Liver (tissue), 9 donors: ENCODE results near the gene HSD3B7. TPM values are rescaled to one million over a fixed set of nuclear protein-coding genes. Genes with fewer than 3 reads are reported as not detected.

Source experiments
- DNase-seq: peaks from one replicate; pipeline ENCODE4 v3.0.0-alpha.2; 2017; ENCODE audit warnings: low spot score
- H3K27ac ChIP-seq, 2 donors: one replicate each; pipeline ENCODE4 v1.7.0; 2013; ENCODE audit warnings: inconsistent platforms in 2 of 2, low read length in 2 of 2, control low read depth in 1 of 2, low read depth in 1 of 2, mild to moderate bottlenecking in 1 of 2
- H3K27me3 ChIP-seq, 4 donors: one replicate each; pipeline versions ENCODE4 v1.6.1 to v1.7.0; 2013; ENCODE audit warnings: low read length in 3 of 4, inconsistent platforms in 1 of 4, mild to moderate bottlenecking in 1 of 4, moderate library complexity in 1 of 4; ENCODE audit not compliant: control insufficient read depth in 4 of 4, insufficient read depth in 4 of 4
- H3K36me3 ChIP-seq, 4 donors: one replicate each; pipeline versions ENCODE4 v1.6.1 to v1.7.0; 2013; ENCODE audit warnings: low read length in 3 of 4, mild to moderate bottlenecking in 3 of 4, low read depth in 1 of 4, moderate library complexity in 1 of 4; ENCODE audit not compliant: control insufficient read depth in 4 of 4, insufficient read depth in 3 of 4
- H3K4me1 ChIP-seq, 4 donors: one replicate each; pipeline versions ENCODE4 v1.6.1 to v1.7.0; 2013; ENCODE audit warnings: low read length in 3 of 4, mild to moderate bottlenecking in 3 of 4, moderate library complexity in 1 of 4; ENCODE audit not compliant: control insufficient read depth in 4 of 4, insufficient read depth in 4 of 4
- H3K4me3 ChIP-seq, 3 donors: one replicate each; pipeline versions ENCODE4 v1.6.1 to v1.7.0; 2013; ENCODE audit warnings: low read length in 3 of 3, control low read depth in 1 of 3, low read depth in 1 of 3, mild to moderate bottlenecking in 1 of 3
- H3K9ac ChIP-seq, 2 donors: one replicate each; pipeline ENCODE4 v1.7.0; 2013; ENCODE audit warnings: low read length in 2 of 2, mild to moderate bottlenecking in 2 of 2, moderate library complexity in 2 of 2, control low read depth in 1 of 2, low read depth in 1 of 2
- H3K9me3 ChIP-seq, 4 donors: one replicate each; pipeline versions ENCODE4 v1.6.1 to v1.7.0; 2013; ENCODE audit warnings: low read length in 3 of 4; ENCODE audit not compliant: control insufficient read depth in 4 of 4
- EGR1 ChIP-seq, 2 donors: IDR thresholded peaks; 2 replicates each; pipeline ENCODE4 v1.6.1; 2016 to 2018; ENCODE audit warnings: antibody characterized with exemption in 2 of 2, low read depth in 2 of 2
- FOXA1 ChIP-seq: IDR thresholded peaks from 2 replicates; pipeline ENCODE4 v1.6.1; 2016; ENCODE audit warnings: antibody characterized with exemption
- GABPA ChIP-seq, 2 donors: IDR thresholded peaks in 1 of 2; conservative IDR thresholded peaks in 1 of 2; 2 replicates each; pipeline ENCODE4 v1.6.1; 2016; ENCODE audit warnings: antibody characterized with exemption in 2 of 2, mild to moderate bottlenecking in 1 of 2, moderate library complexity in 1 of 2
- HNF4A ChIP-seq, 2 donors: conservative IDR thresholded peaks; 2 replicates each; pipeline ENCODE4 v1.6.1; 2016; ENCODE audit warnings: antibody characterized with exemption in 2 of 2, mild to moderate bottlenecking in 2 of 2
- HNF4G ChIP-seq: IDR thresholded peaks from 2 replicates; pipeline ENCODE4 v1.6.1; 2016; ENCODE audit warnings: antibody characterized with exemption
- JUND ChIP-seq, 2 donors: IDR thresholded peaks; 2 replicates each; pipeline ENCODE4 v1.6.1; 2016; ENCODE audit warnings: antibody characterized with exemption in 2 of 2
- MAX ChIP-seq: IDR thresholded peaks from 2 replicates; pipeline ENCODE4 v1.6.1; 2016; ENCODE audit warnings: antibody characterized with exemption
- NR2F2 ChIP-seq: IDR thresholded peaks from 2 replicates; pipeline ENCODE4 v1.6.1; 2016; ENCODE audit warnings: antibody characterized with exemption
- RAD21 ChIP-seq, 2 donors: IDR thresholded peaks; 2 replicates each; pipeline ENCODE4 v1.6.1; 2016; ENCODE audit warnings: antibody characterized with exemption in 2 of 2, mild to moderate bottlenecking in 2 of 2
- RXRA ChIP-seq, 2 donors: IDR thresholded peaks; 2 replicates each; pipeline ENCODE4 v1.6.1; 2017 to 2018; ENCODE audit warnings: antibody characterized with exemption in 2 of 2, mild to moderate bottlenecking in 1 of 2
- SP1 ChIP-seq: IDR thresholded peaks from 2 replicates; pipeline ENCODE4 v1.6.1; 2018; ENCODE audit warnings: antibody characterized with exemption, mild to moderate bottlenecking
- TAF1 ChIP-seq: conservative IDR thresholded peaks from 2 replicates; pipeline ENCODE4 v1.6.1; 2016; ENCODE audit warnings: antibody characterized with exemption, mild to moderate bottlenecking
- YY1 ChIP-seq: IDR thresholded peaks from 2 replicates; pipeline ENCODE4 v1.6.1; 2016; ENCODE audit warnings: antibody characterized with exemption, mild to moderate bottlenecking
- ZBTB33 ChIP-seq: IDR thresholded peaks from 2 replicates; pipeline ENCODE4 v1.6.1; 2016; ENCODE audit warnings: antibody characterized with exemption
- WGBS: extraction: QIAGEN DNeasy Blood & Tissue Kit; methylation state at CpG from one replicate; pipeline ENCODE4 v1.1.7; 2013; 5-methylcytosine and 5-hydroxymethylcytosine counted together
- polyA plus RNA-seq, 2 donors: library from polyadenylated mRNA; stranded (reverse) in 1 of 2; unstranded in 1 of 2; fragments of 200-250 nt in 1 of 2; fragments of >200 nt in 1 of 2; fragmentation: Nextera tagmentation in 1 of 2; extraction: Ambion mirVana in 1 of 2; gene quantifications; one replicate each; pipeline versions ENCODE4 v1.2.1 to v1.2.3, GENCODE V29; 2013 to 2015
- total RNA-seq, 2 donors: library from RNA; depleted of rRNA; stranded (reverse); fragments of >200 nt; gene quantifications; one replicate each; pipeline ENCODE4 v1.2.3, GENCODE V29; 2014
- TF ChIP-seq, protein P1 (sequence below): IDR thresholded peaks from 2 replicates; pipeline ENCODE4 v1.6.1; 2016; ENCODE audit warnings: antibody characterized with exemption
- TF ChIP-seq, protein P2 (sequence below): IDR thresholded peaks from 2 replicates; pipeline ENCODE4 v1.6.1; 2016; ENCODE audit warnings: antibody characterized with exemption, mild to moderate bottlenecking
- TF ChIP-seq, protein P3 (sequence below): fragments of 150-350 bp; IDR thresholded peaks from 2 replicates; pipeline ENCODE4 v1.5.1; 2017; ENCODE audit warnings: improper control_type of control experiment, low read depth, low read length; ENCODE audit not compliant: missing input control
- donor health status: healthy.
- donor health status: healthy.
- donor health status: healthy.
- donor health status: healthy.
- donor health status: healthy.

The HSD3B7 gene
- total and polyA plus RNA-seq, 4 donors: 23.9 to 93.9 (median 79.4) TPM

- no peaks in the 10 kb centered on the region for H3K27me3 ChIP-seq
- DNase-seq: no peak
- no peak overlapping the region for H3K9ac ChIP-seq
- H3K27ac ChIP-seq: no peak overlapping the region
- H3K9me3 ChIP-seq: no peaks in the 10 kb centered on the region
- 92% methylated on average over 21 of the region's 21 CpGs for WGBS
- peaks cover 0 to 5% (median 0%) of the 10 kb centered on the region in 4 donors for H3K36me3 ChIP-seq
- peaks cover 0 to 5% (median 1%) of the 10 kb centered on the region in 4 donors for H3K4me1 ChIP-seq
- TF ChIP-seq HNF4A (conservative IDR thresholded peaks at IDR 0.05) (no peak), GABPA (IDR thresholded peaks at IDR 0.05 in 1 of 2, conservative IDR thresholded peaks at IDR 0.05 in 1 of 2) (no peak), NR2F2 (no peak), HNF4G (no peak), YY1 (no peak), RXRA (IDR thresholded peaks at IDR 0.05) (no peak), SP1 (no peak), ZBTB33 (no peak)
- TF ChIP-seq, protein P1, sequence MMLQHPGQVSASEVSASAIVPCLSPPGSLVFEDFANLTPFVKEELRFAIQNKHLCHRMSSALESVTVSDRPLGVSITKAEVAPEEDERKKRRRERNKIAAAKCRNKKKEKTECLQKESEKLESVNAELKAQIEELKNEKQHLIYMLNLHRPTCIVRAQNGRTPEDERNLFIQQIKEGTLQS: no peak
- TF ChIP-seq, protein P2, sequence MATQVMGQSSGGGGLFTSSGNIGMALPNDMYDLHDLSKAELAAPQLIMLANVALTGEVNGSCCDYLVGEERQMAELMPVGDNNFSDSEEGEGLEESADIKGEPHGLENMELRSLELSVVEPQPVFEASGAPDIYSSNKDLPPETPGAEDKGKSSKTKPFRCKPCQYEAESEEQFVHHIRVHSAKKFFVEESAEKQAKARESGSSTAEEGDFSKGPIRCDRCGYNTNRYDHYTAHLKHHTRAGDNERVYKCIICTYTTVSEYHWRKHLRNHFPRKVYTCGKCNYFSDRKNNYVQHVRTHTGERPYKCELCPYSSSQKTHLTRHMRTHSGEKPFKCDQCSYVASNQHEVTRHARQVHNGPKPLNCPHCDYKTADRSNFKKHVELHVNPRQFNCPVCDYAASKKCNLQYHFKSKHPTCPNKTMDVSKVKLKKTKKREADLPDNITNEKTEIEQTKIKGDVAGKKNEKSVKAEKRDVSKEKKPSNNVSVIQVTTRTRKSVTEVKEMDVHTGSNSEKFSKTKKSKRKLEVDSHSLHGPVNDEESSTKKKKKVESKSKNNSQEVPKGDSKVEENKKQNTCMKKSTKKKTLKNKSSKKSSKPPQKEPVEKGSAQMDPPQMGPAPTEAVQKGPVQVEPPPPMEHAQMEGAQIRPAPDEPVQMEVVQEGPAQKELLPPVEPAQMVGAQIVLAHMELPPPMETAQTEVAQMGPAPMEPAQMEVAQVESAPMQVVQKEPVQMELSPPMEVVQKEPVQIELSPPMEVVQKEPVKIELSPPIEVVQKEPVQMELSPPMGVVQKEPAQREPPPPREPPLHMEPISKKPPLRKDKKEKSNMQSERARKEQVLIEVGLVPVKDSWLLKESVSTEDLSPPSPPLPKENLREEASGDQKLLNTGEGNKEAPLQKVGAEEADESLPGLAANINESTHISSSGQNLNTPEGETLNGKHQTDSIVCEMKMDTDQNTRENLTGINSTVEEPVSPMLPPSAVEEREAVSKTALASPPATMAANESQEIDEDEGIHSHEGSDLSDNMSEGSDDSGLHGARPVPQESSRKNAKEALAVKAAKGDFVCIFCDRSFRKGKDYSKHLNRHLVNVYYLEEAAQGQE: no peak
- no peak overlapping the region for H3K4me3 ChIP-seq
These were observed 7.3 kb downstream of the HSD3B7 start for GRCh38 chr16:30992276-30992780.

DNA sequence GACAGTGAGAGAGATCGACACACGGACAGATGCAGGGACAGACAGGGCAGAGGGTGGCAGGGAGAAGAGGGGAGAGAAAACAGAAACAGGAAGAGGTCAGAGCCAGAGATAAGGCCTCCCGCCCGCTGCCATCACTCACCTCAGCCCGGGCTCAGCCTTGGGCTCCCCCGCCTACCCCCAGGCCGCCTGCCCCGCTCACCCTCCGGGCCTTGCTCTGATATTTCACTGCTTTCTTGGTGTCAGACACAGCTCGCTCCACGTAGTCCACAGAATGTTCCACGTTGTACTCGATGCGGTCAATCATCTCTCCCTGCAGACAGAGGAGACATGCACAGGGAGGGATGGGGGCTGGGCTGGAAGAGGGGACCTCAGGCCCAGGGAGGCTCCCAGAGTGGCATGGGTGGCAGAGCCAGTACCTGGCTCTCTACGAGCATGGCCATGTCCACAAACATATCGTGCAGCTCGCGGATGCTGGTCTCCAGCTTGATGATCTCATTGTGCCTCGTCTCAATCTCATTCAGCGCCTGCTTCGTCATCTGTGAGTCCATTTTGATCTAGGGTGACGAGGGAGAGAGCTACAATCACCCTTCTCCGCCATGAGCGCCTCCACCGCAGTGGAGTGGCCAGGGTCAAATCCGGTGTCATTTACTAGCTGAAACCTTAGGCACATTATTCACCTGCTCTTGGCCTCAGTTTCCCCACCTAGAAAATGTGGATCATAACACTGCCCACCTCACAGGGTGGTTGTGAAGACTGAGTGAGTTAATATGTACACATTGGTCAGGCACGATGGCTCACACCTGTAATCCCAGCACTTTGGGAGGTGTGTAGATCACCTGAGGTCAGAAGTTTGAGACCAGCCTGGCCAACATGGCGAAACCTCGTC, 8.2 kb downstream of the HSD3B7 start:
- Histone ChIP-seq H3K4me1 (peaks cover 0 to 12% (median 9%) of the 10 kb centered on the region in 4 donors), H3K9me3 (no peaks in the 10 kb centered on the region), H3K4me3 (no peak overlapping the region), H3K9ac (no peak overlapping the region), H3K27me3 (no peaks in the 10 kb centered on the region), H3K27ac (no peak overlapping the region), H3K36me3 (peaks cover 0 to 2% (median 0%) of the 10 kb centered on the region in 4 donors)
- TF ChIP-seq, protein P3, sequence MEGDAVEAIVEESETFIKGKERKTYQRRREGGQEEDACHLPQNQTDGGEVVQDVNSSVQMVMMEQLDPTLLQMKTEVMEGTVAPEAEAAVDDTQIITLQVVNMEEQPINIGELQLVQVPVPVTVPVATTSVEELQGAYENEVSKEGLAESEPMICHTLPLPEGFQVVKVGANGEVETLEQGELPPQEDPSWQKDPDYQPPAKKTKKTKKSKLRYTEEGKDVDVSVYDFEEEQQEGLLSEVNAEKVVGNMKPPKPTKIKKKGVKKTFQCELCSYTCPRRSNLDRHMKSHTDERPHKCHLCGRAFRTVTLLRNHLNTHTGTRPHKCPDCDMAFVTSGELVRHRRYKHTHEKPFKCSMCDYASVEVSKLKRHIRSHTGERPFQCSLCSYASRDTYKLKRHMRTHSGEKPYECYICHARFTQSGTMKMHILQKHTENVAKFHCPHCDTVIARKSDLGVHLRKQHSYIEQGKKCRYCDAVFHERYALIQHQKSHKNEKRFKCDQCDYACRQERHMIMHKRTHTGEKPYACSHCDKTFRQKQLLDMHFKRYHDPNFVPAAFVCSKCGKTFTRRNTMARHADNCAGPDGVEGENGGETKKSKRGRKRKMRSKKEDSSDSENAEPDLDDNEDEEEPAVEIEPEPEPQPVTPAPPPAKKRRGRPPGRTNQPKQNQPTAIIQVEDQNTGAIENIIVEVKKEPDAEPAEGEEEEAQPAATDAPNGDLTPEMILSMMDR: no peak
- TF ChIP-seq GABPA (IDR thresholded peaks at IDR 0.05 in 1 of 2, conservative IDR thresholded peaks at IDR 0.05 in 1 of 2) (no peak), MAX (no peak), NR2F2 (no peak), HNF4A (conservative IDR thresholded peaks at IDR 0.05) (no peak), YY1 (no peak), RXRA (IDR thresholded peaks at IDR 0.05) (no peak), JUND (IDR thresholded peaks at IDR 0.05) (no peak), RAD21 (IDR thresholded peaks at IDR 0.05) (no peak), FOXA1 (no peak), HNF4G (no peak), TAF1 (no peak), EGR1 (IDR thresholded peaks at IDR 0.05; ENCODE audit: low read depth in 2 of 2) (no peak), SP1 (no peak)
- TF ChIP-seq, protein P1: no peak
- no peak for DNase-seq
- 87% methylated on average over 29 of the region's 29 CpGs for WGBS
